ENCODE measurements around the gene PIGC. TPM values are rescaled to one million over a fixed set of nuclear protein-coding genes. Genes with fewer than 3 reads are reported as not detected.
"Not testable (repeated sequence)": the region's sequence is repeated elsewhere in the genome, so short reads cannot be mapped to it uniquely, and the experiment has no call there.

The PIGC gene
- total RNA-seq, 1 donor from 2014 or later = 20.9 TPM

GRCh38 chr1:172442404-172442803 is 1.5 kb downstream of the PIGC start:
- Mint-ChIP-seq H3K27ac (ENCODE audit: unreplicated experiment) (no peak overlapping the region), H3K4me1 (ENCODE audit: low read depth) (peaks cover 31% of the 10 kb centered on the region), H3K4me3 (ENCODE audit: unreplicated experiment) (peak overlapping the region; percentile 3), H3K36me3 (ENCODE audit: low read depth) (peaks cover 11% of the 10 kb centered on the region), H3K9me3 (ENCODE audit: low read depth) (peaks cover 6% of the 10 kb centered on the region), H3K27me3 (ENCODE audit: low read depth) (no peaks in the 10 kb centered on the region)
- TF ChIP-seq CTCF (IDR thresholded peaks at IDR 0.05) = no peak
- DNase-seq (ENCODE audit: low spot score) = no peak

- not testable (repeated sequence) for H3K27me3 Mint-ChIP-seq (ENCODE audit: low read depth); H3K4me3 Mint-ChIP-seq (ENCODE audit: unreplicated experiment); DNase-seq (ENCODE audit: low spot score); H3K27ac Mint-ChIP-seq (ENCODE audit: unreplicated experiment)
- peaks cover 18% of the 10 kb centered on the region for H3K9me3 Mint-ChIP-seq (ENCODE audit: low read depth)
- peaks cover 16% of the 10 kb centered on the region for H3K4me1 Mint-ChIP-seq (ENCODE audit: low read depth)
- peaks cover 12% of the 10 kb centered on the region for H3K36me3 Mint-ChIP-seq (ENCODE audit: low read depth)
These were observed 6.7 kb downstream of the PIGC start for GRCh38 chr1:172437183-172437582.

- no peak overlapping the region for H3K27ac Mint-ChIP-seq (ENCODE audit: unreplicated experiment)
- H3K9me3 Mint-ChIP-seq (ENCODE audit: low read depth) = peaks cover 12% of the 10 kb centered on the region
These were observed 12.1 kb downstream of the PIGC start for GRCh38 chr1:172431721-172432192.

GRCh38 chr1:172431204-172431603 is 12.7 kb downstream of the PIGC start:
- H3K27me3 Mint-ChIP-seq (ENCODE audit: low read depth) = no peaks in the 10 kb centered on the region
- H3K4me3 Mint-ChIP-seq (ENCODE audit: unreplicated experiment) = no peak overlapping the region
- DNase-seq (ENCODE audit: low spot score) = no peak
- H3K9me3 Mint-ChIP-seq (ENCODE audit: low read depth) = peaks cover 12% of the 10 kb centered on the region
- no peak for TF ChIP-seq CTCF (IDR thresholded peaks at IDR 0.05)
- H3K27ac Mint-ChIP-seq (ENCODE audit: unreplicated experiment) = no peak overlapping the region
- peaks cover 7% of the 10 kb centered on the region for H3K4me1 Mint-ChIP-seq (ENCODE audit: low read depth)
- H3K36me3 Mint-ChIP-seq (ENCODE audit: low read depth) = peaks cover 4% of the 10 kb centered on the region

More at GRCh38 chr1:172431721-172432192, 12.1 kb downstream of the PIGC start:
- TF ChIP-seq CTCF (IDR thresholded peaks at IDR 0.05) = no peak
- no peak for DNase-seq (ENCODE audit: low spot score)
- H3K36me3 Mint-ChIP-seq (ENCODE audit: low read depth) = peaks cover 4% of the 10 kb centered on the region
- H3K27me3 Mint-ChIP-seq (ENCODE audit: low read depth) = no peaks in the 10 kb centered on the region
- no peak overlapping the region for H3K4me3 Mint-ChIP-seq (ENCODE audit: unreplicated experiment)
- peaks cover 7% of the 10 kb centered on the region for H3K4me1 Mint-ChIP-seq (ENCODE audit: low read depth)

- no peak for TF ChIP-seq CTCF (IDR thresholded peaks at IDR 0.05)
- DNase-seq (ENCODE audit: low spot score) = no peak
- Mint-ChIP-seq H3K4me3 (ENCODE audit: unreplicated experiment) (no peak overlapping the region), H3K27ac (ENCODE audit: unreplicated experiment) (no peak overlapping the region), H3K36me3 (ENCODE audit: low read depth) (no peaks in the 10 kb centered on the region), H3K27me3 (ENCODE audit: low read depth) (no peaks in the 10 kb centered on the region), H3K9me3 (ENCODE audit: low read depth) (peaks cover 6% of the 10 kb centered on the region), H3K4me1 (ENCODE audit: low read depth) (peaks cover 7% of the 10 kb centered on the region)
These were observed 13.8 kb downstream of the PIGC start for GRCh38 chr1:172430128-172430454.

GRCh38 chr1:172429331-172430127 is 14.3 kb downstream of the PIGC start:
- Mint-ChIP-seq H3K9me3 (ENCODE audit: low read depth) (peaks cover 6% of the 10 kb centered on the region), H3K27ac (ENCODE audit: unreplicated experiment) (no peak overlapping the region), H3K4me1 (ENCODE audit: low read depth) (peaks cover 7% of the 10 kb centered on the region), H3K4me3 (ENCODE audit: unreplicated experiment) (no peak overlapping the region), H3K36me3 (ENCODE audit: low read depth) (no peaks in the 10 kb centered on the region), H3K27me3 (ENCODE audit: low read depth) (no peaks in the 10 kb centered on the region)
- TF ChIP-seq CTCF (IDR thresholded peaks at IDR 0.05) = peak; percentile 96
- no peak for DNase-seq (ENCODE audit: low spot score)
